ENCODE data around the gene FRMD6.
"Not testable (repeated sequence)": the region's sequence is repeated elsewhere in the genome, so short reads cannot be mapped to it uniquely, and the experiment has no call there.

Gene FRMD6

GRCh38 chr14:51726166-51726899, 74.6 kb downstream of the FRMD6 start:
- DNase-seq: no peak

DNA sequence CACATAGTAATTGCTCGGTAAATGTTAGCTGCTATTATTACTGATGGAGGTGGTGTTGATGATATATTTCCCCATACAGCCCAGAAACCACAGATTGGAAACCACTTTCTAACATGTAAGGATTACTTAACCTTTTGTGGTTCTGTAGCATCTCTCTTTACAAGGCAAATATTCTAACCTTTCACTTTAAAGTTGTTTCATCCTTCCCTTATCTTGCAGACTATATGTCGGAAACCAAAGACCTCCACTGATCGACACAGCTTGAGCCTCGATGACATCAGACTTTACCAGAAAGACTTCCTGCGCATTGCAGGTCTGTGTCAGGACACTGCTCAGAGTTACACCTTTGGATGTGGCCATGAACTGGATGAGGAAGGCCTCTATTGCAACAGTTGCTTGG, 75.8 kb downstream of the FRMD6 start:
- DNase-seq: no peak

DNA sequence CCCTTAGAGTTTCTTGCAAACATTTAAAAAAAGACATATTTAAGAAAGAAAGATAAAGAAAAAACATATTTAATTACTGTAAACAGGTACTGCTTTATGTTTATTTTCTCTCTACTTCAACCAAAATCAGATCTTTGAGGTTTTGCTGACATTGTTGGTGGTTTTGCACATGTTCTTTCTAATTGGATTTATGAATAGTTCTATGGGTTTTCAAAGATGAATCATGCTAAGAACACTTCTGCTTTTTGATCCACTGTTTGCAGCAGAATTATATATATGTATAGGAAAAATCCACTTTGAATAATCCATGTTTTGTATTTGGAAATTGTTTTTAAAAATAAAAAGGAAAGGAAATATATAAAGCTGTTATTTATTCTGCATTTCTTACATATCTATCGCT, 78.4 kb downstream of the FRMD6 start:
- DNase-seq: no peak

DNA sequence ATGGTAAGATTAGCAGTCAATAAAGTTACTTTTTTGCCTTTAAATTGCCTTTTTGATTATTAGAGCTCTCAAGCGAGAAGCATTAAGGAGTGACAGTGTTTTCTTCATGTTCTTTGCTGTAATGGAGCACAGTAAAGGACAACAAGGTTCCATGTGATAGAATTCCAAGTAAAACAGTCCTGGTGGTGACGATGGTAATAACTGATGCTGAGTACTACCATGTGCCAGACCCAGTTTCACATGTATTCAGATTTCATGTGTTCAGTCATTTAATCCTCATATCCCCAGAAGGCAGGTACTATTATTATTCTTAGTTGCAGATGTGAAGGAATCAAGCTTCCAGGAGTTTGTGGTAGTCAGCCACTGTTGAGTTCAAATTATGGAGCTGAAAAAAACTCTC, 79.0 kb downstream of the FRMD6 start:
- DNase-seq: no peak

DNA sequence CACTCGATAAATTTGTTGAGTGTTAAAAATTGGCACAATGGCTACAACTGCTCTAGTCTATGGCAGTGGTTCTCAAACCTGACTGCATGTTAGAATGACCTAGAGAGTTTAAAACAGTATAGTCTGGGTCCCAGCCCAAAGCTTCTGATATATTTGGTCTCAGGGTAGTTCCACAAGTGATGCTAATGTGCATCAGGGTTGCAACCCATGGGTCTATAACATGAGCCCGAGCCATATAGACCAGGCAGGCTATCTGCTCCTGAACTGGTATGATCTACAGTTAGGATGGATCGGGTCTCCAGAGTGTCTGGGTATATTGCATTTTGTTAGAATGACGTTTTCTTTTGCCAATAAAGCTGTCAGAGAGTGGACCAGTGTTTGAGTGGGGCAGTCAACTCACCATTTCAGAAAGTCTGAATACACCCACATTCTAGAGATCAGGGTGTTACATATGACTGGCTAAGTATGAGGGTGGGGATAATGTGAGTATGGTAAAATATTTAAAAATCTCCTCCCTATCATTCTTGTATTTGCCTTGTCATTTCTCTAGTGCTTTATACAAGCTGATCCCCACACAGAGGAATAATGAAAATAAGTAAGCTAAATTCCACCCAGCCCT, 80.9 kb downstream of the FRMD6 start:
- DNase-seq: no peak

DNA sequence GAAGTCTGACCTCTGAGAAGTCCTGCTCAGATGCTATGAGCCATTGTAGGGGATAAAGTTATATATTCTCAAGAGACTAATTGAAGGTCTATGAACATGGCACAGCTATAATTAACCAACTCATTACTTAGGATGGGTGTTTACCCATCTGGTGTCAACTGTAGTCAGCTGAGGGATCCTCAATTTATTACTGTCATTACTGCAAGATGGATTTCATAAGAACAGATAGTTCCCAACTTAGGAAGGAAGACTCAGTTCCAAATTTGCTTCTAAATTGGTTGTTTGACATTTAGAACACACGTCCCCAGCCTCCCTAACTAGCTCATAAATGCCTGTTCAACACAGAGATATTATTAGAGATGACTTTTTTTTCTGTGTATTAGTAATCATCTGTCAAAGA, 81.4 kb downstream of the FRMD6 start:
- peak in 2 of 3 experiments; percentile 38 to 72 for DNase-seq

DNA sequence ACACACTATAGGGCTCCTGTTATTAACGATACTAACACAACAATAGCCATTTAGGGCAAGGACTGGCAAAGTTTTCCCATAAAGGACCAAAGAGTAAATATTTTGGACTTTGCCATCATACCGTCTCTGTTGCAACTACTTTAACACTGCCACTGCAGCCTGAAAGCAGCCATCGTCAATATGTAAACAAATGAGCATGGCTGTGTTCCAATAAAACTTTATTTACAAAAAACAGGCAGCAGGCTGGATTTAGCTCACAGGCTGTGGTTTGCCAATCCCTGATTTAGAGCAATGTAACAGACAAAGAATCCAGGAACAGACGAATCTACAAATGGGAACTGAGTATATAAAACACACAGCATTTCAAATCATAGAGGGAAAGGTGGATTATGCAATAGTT, 84.1 kb downstream of the FRMD6 start:
- DNase-seq: no peak

GRCh38 chr14:51738754-51739153, 87.0 kb downstream of the FRMD6 start:
- DNase-seq: peak in 2 of 3 experiments; percentile 4 to 53

DNA sequence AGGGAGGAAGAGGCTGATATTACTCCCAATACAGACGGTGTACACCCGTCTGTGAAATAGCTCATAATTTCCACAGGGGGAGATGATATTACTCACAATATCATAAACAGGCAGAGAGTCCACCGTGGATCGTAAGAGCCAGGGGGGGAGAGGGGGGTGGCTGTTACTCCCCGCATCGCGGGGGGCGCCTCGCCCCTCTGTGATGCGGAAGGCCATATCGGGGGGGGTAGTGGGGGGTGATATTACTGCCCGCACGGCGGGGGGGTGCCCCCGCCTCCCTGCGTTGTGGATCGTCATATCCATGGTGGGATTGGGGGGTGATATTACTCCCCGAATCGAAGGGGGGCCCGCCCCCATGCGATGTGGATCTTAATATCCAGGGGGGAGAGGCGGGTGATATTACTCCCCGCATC, 91.9 kb downstream of the FRMD6 start:
- DNase-seq: no peak

DNA sequence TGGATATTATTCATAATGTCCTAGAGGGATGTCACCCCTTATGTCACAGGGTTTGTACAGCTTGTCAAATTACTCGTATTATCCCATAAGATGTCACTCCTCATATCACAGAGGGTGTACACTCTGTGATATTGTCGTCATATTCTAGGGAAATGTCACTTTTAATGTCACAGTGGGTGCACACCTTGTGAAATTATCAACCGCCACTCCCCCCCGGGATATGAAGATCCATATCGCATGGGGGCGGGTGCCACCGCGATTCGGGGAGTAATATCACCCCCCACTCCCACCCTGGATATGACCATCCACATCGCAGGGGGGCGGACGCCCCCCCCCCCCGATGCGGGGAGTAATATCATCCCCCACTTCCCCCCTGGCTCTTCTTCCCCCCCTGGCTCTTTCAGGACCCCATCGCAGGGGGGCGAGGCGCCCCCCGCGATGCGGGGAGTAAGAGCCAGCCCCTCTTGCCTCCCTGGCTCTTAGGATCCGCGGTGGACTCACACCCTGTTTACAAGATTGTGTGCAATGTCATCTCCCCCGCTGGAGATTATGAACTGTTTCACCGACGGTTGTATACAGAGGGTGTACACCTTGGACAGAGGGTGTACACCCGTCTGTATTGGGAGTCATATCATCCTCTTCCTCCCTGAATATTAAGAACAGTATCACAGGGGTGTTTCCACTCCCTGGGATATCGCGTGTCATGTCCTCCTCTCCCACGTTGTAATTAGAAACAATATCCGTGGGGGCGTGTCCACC, 92.8 kb downstream of the FRMD6 start:
- DNase-seq: no peak

DNA sequence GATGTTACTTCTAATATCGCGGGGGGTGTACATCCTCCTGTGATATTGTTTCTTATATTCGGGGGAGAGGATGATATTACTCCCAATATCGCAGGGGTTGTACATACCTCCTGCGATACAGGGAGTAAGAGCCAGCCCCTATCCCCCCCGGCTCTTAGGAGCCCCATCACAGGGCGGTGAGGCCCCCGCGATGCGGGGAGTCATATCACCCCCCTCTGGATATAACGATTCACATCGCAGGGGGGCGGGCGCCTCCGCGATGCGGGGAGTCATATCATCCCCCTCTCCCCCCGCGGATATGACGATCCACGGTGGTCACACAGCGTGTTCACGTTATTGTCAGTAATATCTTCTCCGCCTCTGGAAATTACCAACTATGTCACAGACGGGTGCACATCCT, 95.1 kb downstream of the FRMD6 start:
- DNase-seq: not testable (repeated sequence)

GRCh38 chr14:51750542-51750941, 98.8 kb downstream of the FRMD6 start:
- peak in 2 of 3 experiments; percentile 11 to 14 for DNase-seq

DNA sequence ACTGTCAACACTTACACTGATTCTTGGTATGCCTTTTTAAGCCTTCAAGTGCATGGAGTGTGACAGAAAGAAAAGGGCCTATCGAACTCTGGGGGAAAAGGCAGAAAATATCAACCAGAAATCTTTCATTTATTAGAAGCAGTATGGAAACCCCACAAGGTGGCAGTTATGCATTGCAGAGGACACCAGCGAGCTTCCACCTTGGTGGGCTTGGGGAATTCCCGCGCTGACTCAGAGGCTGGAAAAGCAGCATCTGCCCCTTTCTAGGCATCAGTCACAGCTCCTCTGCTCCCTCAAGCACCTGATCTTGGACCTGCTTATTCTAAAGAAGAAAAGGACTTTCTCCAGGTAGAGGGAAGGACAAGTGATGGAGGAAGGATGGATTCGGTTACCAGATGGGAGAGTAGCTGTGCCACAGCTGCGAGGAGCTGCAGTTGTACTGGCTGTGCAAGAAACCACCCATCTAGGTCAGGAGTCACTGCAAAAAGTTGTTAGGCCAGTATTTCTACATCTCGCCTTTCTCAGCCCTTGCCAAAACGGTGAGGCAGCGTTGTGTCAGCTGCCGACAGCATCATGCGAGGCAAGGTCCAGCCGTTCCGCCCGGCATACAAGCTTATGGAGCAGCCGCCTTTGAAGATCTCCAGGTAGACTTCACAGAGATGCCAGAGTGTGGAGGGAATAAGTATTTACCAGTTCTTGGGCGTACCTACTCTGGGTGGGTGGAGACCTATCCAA, 100.1 kb downstream of the FRMD6 start:
- DNase-seq: not testable (repeated sequence)

- DNase-seq: not testable (repeated sequence)
Measured at GRCh38 chr14:51757756-51758155, 106.0 kb downstream of the FRMD6 start.

- DNase-seq: no peak
Measured at GRCh38 chr14:51759950-51760349, 108.2 kb downstream of the FRMD6 start.

DNA sequence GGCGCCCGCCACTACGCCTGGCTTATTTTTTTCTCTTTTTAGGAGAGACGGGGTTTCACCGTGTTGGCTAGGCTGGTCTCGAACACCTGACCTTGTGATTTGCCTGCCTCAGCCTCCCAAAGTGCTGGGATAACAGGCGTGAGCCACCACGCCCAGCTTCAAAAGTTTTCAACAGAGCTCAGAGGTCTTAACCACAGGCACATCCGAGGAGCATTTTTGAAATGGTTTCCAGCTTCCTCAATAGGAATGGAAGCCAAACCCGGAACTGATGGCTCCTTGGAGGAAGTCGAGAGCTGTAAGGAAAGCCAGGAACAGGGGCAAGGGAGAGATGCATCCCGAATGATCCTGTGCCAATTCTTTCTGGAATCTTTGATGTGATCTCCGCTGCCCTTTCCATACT, 114.0 kb downstream of the FRMD6 start:
- DNase-seq: not testable (repeated sequence)

DNA sequence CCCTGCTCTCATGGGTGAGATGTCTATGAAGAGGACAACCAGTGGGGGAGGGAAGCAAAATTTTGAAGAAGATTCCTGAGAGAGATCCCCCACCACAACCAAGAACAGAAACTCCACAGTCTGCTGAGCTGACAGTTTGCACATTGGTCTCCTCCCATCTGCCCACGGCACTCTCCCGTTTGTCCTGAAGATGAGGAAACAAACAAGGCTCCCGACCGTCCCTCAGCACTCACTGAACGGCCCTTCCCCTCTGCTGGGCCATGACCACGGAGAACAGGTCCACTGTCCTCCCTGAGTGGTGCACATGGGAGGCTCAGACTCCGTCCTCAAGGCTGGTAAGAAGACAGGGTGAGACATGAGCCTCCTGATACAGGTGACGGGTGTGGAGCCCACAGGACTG, 114.9 kb downstream of the FRMD6 start:
- not testable (repeated sequence) for DNase-seq

DNA sequence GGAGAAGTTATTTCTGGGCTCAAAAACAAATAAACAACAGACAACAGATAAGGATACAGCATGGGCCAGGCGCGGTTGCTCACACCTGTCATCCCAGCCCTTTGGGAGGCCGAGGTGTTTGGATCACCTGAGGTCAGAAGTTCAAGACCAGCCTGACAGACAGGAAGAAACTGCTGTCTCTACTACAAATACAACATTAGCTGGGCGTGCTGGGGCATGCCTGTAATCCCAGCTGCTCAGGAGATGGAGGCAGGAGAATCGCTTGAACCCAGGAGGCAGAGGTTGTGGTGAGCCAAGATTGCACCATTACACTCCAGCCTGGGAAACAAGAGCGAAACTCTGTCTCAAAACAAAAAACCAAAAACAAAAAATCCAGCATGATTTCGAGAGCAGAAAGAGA, 117.6 kb downstream of the FRMD6 start:
- peak in 1 of 3 experiments; percentile 14 for DNase-seq

GRCh38 chr14:51774209-51774608, 122.5 kb downstream of the FRMD6 start:
- no peak for DNase-seq

- peak; percentile 52 to 81 (median 57) for DNase-seq
Measured at GRCh38 chr14:51776102-51776894, 124.6 kb downstream of the FRMD6 start.

GRCh38 chr14:51780006-51780692, 128.4 kb downstream of the FRMD6 start:
- DNase-seq: peak; percentile 78 to 94 (median 87)
